ENCODE data around the gene ANKRD12. TPM values are rescaled to one million over a fixed set of nuclear protein-coding genes. Genes with fewer than 3 reads are reported as not detected.

Gene ANKRD12
- total RNA-seq, 1 experiment from 2014 or later = 19.1 TPM

- Histone ChIP-seq H3K4me2 (ENCODE audit: low read length) (no peak overlapping the region), H2AFZ (ENCODE audit: low read length) (no peak overlapping the region), H3K79me2 (ENCODE audit: low read length) (no peaks in the 10 kb centered on the region), H3K9me3 (ENCODE audit: low read length) (peaks cover 6% of the 10 kb centered on the region; the same call in 1 of the 2 replicates), H3K27ac (ENCODE audit: low read length) (no peak overlapping the region), H3K9me2 (replicated peaks; ENCODE audit: low read length) (no peaks in the 10 kb centered on the region), H3K9ac (ENCODE audit: low read length) (no peak overlapping the region), H3K36me3 (ENCODE audit: low read depth, low read length) (0 out of 2 replicates have a peak, but pooled peaks cover 3% of the 10 kb centered on the region), H3K4me3 (ENCODE audit: low read length) (no peak overlapping the region), H3F3A (ENCODE audit: low read length, unreplicated experiment) (no peaks in the 10 kb centered on the region), H4K20me1 (ENCODE audit: low read length) (no peaks in the 10 kb centered on the region), H3K27me3 (ENCODE audit: low read length) (no peaks in the 10 kb centered on the region), H3K4me1 (ENCODE audit: insufficient read depth, low read length) (peaks cover 6% of the 10 kb centered on the region)
- BruUV-seq (replicated peaks) = no TSS peak
- POLR2A ChIA-PET (ENCODE audit: unreplicated experiment) = interaction anchor here (0.6 kb wide), 1 partner anchor 65 kb away, joined by 4 read pairs; no protein-coding TSS in a partner anchor
- intact Hi-C loops (cut with micrococcal nuclease) = no loop called here
- no peak for DNase-seq
- no peak for TF ChIP-seq EZH2 (IDR thresholded peaks at IDR 0.05; ENCODE audit: low read length, unreplicated experiment)
- TF ChIP-seq CTCF (conservative IDR thresholded peaks at IDR 0.05; ENCODE audit: low read depth, low read length) = no peak
- TF ChIP-seq EZH2phosphoT487 (IDR thresholded peaks at IDR 0.05; ENCODE audit: borderline replicate concordance, low read length) = no peak
- no peak for ATAC-seq
- CTCF ChIA-PET = no interaction called here
These were observed 153.6 kb downstream of the ANKRD12 start for GRCh38 chr18:9290156-9290555.

- intact Hi-C loops (cut with micrococcal nuclease) = no loop called here
- Histone ChIP-seq H3K4me3 (ENCODE audit: low read length) (no peak overlapping the region), H3K27me3 (ENCODE audit: low read length) (no peaks in the 10 kb centered on the region), H3K9me3 (ENCODE audit: low read length) (peaks cover 6% of the 10 kb centered on the region; the same call in 1 of the 2 replicates), H3F3A (ENCODE audit: low read length, unreplicated experiment) (no peaks in the 10 kb centered on the region), H2AFZ (ENCODE audit: low read length) (no peak overlapping the region), H3K9me2 (replicated peaks; ENCODE audit: low read length) (no peaks in the 10 kb centered on the region), H3K79me2 (ENCODE audit: low read length) (no peaks in the 10 kb centered on the region), H3K4me2 (ENCODE audit: low read length) (no peak overlapping the region), H3K4me1 (ENCODE audit: insufficient read depth, low read length) (peaks cover 14% of the 10 kb centered on the region), H3K9ac (ENCODE audit: low read length) (no peak overlapping the region), H3K27ac (ENCODE audit: low read length) (no peak overlapping the region), H3K36me3 (ENCODE audit: low read depth, low read length) (0 out of 2 replicates have a peak, but pooled peaks cover 3% of the 10 kb centered on the region), H4K20me1 (ENCODE audit: low read length) (no peaks in the 10 kb centered on the region)
- DNase-seq = no peak
- POLR2A ChIA-PET (ENCODE audit: unreplicated experiment) = no interaction called here
- CTCF ChIA-PET = no interaction called here
- no peak for ATAC-seq
- no TSS peak for BruUV-seq (replicated peaks)
- TF ChIP-seq EZH2phosphoT487 (IDR thresholded peaks at IDR 0.05; ENCODE audit: borderline replicate concordance, low read length) = no peak
- no peak for TF ChIP-seq EZH2 (IDR thresholded peaks at IDR 0.05; ENCODE audit: low read length, unreplicated experiment)
- no peak for TF ChIP-seq CTCF (conservative IDR thresholded peaks at IDR 0.05; ENCODE audit: low read depth, low read length)
These were observed 155.5 kb downstream of the ANKRD12 start for GRCh38 chr18:9292047-9292446.

GRCh38 chr18:9293948-9294347 lies 157.4 kb downstream of the ANKRD12 start:
- TF ChIP-seq EZH2phosphoT487 (IDR thresholded peaks at IDR 0.05; ENCODE audit: borderline replicate concordance, low read length) (no peak), CTCF (conservative IDR thresholded peaks at IDR 0.05; ENCODE audit: low read depth, low read length) (no peak), EZH2 (IDR thresholded peaks at IDR 0.05; ENCODE audit: low read length, unreplicated experiment) (no peak)
- H2AFZ ChIP-seq (ENCODE audit: low read length) = no peak overlapping the region
- no peaks in the 10 kb centered on the region for H3K9me2 ChIP-seq (replicated peaks; ENCODE audit: low read length)
- H3K27ac ChIP-seq (ENCODE audit: low read length) = no peak overlapping the region
- no TSS peak for BruUV-seq (replicated peaks)
- ChIA-PET CTCF (no interaction called here), POLR2A (ENCODE audit: unreplicated experiment) (no interaction called here)
- H3K27me3 ChIP-seq (ENCODE audit: low read length) = no peaks in the 10 kb centered on the region
- H3K36me3 ChIP-seq (ENCODE audit: low read depth, low read length) = 0 out of 2 replicates have a peak, but pooled peaks cover 3% of the 10 kb centered on the region
- H3K79me2 ChIP-seq (ENCODE audit: low read length) = no peaks in the 10 kb centered on the region
- peaks cover 13% of the 10 kb centered on the region for H3K4me1 ChIP-seq (ENCODE audit: insufficient read depth, low read length)
- no peak overlapping the region for H3K4me2 ChIP-seq (ENCODE audit: low read length)
- H4K20me1 ChIP-seq (ENCODE audit: low read length) = no peaks in the 10 kb centered on the region
- ATAC-seq = no peak
- no peak overlapping the region for H3K4me3 ChIP-seq (ENCODE audit: low read length)
- DNase-seq = no peak
- intact Hi-C loops (cut with micrococcal nuclease) = no loop called here
- no peaks in the 10 kb centered on the region for H3F3A ChIP-seq (ENCODE audit: low read length, unreplicated experiment)
- no peak overlapping the region for H3K9ac ChIP-seq (ENCODE audit: low read length)
- H3K9me3 ChIP-seq (ENCODE audit: low read length) = peaks cover 6% of the 10 kb centered on the region; the same call in 1 of the 2 replicates
